HuH-7 (cell line): ENCODE data around the gene CTRB2.
"Not testable (repeated sequence)": the region's sequence is repeated elsewhere in the genome, so short reads cannot be mapped to it uniquely, and the experiment has no call there.

ENCODE experiments used
- DNase-seq: peaks from one replicate; pipeline ENCODE4 v3.0.0; 2011; ENCODE audit warnings: low spot score

Gene CTRB2

DNA sequence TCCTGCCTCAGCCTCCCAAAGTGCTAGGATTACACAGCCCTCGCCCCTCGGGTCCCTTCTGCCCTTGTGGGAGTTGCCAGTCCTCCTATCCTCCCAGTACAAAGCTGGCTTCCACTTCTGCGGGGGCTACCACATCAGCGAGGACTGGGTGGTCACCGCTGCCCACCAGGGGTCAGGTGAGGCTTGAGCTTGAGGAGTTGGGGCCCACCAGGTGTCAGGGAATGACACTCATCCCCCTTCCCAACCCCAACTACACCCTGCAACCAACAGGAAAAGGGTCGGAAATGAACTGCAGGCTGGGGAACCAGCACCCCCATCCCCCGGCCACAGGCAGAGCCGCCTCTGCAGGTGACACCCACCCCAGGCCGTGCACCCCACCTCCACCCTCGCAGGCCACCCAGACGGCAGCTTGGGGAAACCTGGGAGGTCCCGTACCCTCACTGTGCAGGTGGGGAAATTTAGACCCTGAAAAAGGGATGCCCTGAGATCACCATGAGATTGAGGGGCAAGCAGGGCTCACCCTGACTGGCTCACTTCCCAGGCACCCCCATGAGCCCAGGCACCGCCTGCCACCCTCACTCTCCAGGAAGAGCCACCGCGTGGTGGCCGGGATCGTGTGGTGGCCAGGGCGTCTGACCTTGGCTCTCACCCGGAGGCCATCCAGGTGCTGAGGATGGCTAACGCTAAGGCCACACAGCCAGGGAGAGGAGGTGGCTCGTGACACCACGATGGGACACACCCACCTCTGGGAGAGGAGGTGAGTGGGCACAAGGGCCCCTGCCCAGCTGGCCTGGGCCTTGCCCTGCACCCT is 19.8 kb upstream of the CTRB2 start:
- no peak for DNase-seq

DNA sequence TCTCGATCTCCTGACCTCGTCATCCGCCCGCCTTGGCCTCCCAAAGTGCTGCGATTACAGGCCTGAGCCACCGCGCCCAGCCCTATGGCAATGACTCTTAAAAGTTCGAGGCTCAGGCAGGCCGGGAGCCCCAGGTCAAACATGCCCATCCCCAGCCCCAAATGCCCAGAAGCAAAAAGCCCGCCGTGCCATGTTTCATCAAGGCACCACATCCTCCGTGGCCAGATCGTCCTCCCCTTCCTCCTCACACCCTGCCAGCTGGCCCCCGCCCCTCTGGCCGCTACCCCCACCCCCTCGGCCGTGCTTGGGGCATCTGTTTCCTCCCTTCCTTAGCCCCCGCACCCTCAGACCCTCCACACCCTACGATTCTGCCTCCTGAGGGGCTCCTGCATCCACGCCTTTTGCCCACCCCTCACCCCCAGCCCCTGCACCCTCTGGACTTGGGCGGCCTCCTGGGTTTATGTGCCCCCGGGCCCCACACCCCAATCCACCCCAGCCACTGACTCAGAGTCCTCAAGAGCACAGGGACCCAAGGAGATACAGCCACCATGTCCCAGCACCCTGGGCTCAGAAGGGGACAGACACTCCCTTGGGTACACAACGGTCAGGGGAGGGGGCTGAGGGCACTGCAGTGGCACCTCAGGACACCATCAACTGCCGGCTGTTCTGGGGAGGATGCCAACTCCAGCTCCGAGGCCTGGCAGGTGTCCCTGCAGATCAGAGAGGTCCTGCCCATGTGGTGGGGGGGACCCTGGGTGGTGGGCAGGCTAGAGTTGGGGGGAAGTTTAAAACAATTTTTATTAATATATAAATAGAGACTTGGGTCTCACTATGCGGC is 18.9 kb upstream of the CTRB2 start:
- no peak for DNase-seq

DNA sequence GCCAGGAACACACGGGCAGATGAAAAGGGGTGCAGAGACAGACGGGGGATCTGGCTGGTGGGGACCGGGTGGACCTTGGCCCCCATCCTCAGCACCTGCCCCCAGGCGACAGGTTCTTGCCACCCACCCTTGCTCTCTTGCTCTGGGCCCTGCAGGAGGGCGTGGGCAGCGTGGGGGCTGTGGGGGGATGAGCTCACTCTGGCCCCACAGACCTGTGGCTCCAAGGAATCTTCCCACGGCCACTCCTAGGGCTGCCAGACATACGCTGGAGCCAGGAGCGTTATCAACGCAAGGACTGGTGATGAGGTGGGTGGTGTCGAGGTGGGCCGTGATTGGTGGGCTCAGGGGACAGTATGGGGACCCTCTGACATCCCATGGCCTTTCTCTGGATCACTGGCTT is 18.1 kb upstream of the CTRB2 start:
- no peak for DNase-seq

DNA sequence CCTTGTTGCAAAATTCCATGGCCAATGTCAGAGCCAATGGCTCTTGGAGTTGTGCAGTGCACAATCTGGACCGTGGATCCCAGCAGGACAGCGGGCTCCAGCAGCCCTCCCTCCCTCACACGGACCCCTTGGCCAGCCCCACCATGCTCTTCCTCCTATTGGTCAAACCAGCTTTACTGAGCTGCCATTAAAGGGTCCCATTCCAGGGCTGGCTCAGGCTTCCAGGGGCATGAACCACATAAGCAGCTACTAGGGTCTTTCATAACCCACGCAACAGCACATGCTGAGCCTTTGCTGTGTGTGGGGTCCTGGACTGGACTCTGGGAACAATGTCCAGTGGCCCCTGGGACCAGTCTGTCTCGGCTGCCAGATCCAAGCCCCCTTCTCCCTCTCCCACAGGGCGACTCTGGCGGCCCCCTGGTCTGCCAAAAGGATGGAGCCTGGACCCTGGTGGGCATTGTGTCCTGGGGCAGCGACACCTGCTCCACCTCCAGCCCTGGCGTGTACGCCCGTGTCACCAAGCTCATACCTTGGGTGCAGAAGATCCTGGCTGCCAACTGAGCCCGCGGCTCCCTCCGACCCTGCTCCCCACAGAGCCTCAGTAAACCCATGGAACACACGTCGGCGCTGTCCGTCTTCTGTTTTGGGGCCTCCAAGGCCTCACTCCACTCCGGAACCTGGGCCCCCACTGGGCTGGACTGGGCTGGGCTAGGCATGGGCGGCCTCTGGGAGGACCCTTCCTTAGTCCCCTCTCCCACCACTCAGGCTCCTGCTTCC is 17.5 kb upstream of the CTRB2 start:
- DNase-seq, result no peak

DNA sequence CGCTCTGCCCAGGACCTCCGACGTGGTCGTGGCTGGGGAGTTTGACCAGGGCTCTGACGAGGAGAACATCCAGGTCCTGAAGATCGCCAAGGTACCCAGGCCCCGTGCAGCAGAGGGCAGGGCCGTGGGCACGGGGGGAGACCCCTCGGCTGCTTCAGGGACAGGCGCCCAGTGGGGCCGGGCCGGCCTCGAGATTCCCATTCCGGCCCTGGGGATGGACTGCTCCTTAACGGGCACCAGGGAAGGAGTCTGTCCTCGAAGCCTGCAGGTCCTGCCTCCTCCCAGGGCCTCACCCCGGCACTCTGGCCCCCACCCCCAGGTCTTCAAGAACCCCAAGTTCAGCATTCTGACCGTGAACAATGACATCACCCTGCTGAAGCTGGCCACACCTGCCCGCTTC is 16.2 kb upstream of the CTRB2 start:
- not testable (repeated sequence) for DNase-seq

DNA sequence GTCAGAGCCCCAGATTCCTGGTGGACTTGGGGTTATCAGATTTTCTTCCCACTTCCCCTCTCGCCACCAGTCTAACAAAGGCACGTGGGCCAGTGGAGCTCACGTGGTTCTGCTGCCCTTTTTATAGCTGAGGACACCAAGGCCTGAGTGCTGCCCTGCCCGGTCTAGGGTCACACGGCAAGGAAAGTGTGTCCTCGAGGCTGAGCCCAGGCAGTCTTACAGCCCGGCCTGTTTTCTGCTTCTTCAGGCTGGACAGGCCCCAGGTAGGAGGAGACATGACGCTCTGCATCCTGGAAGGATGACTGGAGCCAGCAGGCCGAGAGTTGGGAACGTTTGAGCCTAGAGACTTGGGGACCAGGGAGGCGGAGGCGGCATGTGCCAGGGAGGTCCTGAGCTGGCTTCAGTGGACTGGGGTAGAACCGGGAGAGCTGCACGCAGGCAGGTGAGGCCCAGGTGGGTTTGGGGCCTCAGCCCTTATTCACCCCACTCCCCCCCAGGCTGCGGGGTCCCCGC is 15.4 kb upstream of the CTRB2 start:
- DNase-seq, result no peak

DNA sequence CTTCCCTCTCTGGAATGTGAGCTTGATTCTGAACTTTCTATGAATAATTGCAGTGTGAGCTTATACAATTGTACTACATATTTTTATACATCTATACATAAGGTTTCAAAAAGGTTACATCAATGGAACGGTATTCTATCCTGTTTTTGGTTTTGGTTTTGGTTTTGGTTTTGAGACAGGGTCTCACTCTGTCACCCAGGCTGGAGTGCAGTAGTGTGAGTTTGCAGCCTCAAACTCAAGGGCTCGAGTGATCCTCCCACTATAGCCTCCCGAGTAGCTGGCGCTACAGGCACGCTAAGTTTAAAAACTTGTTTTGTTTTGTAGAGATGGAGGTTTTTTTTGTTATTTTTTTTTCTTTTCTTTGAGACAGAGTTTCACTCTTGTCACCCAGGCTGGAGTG is 12.9 kb upstream of the CTRB2 start:
- no peak for DNase-seq

DNA sequence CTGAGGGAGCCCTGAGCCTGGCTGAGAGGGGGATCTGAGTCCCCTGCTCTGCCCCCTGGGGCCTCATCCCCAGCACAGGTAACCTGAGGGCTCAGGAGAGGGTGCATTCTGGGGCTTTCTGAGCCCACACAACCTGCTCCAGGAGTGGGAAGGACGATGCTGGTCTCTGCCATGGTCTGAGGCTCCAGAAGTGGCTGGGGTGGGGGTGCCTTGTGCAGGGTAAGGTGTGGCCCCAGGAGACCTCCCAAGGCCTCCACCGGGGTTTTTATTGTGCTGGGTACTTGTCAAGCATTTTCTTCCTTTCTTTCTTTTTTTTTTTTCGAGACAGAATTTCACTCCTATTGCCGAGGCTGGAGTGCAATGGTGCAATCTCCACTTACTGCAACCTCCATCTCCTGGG is 12.1 kb upstream of the CTRB2 start:
- no peak for DNase-seq

DNA sequence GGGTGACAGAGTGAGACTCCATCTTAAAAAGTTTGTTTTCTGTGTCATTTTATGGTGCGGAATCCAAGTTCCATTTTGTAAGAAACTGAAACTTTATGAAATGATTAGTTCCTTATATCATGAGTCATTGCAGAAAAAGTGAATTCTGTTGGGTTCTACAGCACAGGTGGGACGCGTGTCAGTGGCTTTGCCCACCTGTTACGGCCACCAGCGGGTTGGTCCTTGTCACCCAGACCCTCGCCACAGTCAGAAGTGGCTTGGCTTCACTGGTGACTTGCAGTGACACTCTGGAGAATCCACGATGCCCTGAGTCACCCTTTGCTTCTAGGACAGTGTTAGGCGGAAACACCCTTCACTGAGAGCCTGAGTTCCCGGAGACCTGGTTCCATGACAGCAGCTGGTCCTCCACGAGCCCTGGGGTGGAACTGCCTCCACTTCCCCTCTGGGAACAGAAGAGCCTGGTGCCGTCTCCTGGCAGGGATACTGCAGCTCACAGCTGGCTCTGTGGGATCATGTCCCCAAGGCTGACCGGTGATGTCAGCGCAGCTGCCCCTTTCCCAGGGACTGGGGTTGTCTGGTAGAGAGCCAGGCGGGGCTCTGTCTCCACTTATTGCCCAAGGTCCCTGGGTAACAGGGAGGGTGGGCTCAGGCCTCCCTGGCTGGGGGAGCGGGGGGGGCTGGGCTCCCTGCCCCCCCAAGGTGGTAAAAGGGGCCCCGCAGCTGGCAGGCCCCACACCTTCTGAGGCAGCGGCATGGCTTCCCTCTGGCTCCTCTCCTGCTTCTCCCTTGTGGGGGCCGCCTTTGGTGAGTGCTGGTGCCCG is 11.5 kb upstream of the CTRB2 start, which contains the start of gene CTRB1:
CTRB1 (plus strand) TSS at position 733 of the 821 bp plus-strand sequence; CDS start at position 753, 20 bp downstream.
- no peak for DNase-seq

DNA sequence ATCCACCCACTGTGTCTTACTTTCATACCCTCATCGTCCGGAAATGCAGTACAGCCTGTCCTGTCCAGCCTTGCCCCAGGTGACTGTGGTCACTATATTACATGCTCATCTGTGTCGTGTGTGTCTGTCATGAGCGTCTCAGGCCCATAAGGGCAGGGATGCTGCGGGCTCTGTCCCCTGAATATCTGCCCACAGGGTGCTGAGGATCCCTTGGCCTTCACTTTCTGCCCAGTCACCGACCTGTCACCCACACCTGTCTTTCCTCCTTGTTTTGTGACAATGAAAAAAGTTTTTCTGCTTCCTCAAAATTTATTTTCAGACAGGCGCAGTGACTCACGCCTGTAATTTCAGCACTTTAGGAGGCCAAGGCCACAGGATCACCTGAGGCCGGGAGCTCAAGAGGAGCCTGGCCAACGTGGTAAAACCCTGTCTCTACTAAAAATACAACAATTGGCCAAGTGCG is 10.5 kb upstream of the CTRB2 start:
- no peak for DNase-seq

DNA sequence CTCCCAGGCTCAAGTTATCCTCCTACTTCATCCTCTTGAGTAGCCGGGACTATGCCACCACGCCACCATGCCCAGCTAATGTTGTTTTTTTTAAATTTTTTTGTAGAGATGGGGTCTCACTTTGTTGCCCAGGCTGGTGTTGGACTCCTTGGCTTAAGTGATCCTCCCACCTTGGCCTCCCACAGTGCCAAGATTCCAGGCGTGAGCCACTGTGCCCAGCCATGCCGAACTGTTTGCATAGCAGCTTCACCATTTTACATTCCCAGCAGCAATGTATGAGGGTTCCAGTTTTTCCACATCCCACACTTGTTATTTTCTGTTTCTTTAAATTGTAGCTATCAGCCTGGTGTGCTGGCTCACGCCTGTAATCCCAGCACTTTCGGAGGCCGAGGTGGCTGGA is 9.6 kb upstream of the CTRB2 start:
- DNase-seq, result no peak

DNA sequence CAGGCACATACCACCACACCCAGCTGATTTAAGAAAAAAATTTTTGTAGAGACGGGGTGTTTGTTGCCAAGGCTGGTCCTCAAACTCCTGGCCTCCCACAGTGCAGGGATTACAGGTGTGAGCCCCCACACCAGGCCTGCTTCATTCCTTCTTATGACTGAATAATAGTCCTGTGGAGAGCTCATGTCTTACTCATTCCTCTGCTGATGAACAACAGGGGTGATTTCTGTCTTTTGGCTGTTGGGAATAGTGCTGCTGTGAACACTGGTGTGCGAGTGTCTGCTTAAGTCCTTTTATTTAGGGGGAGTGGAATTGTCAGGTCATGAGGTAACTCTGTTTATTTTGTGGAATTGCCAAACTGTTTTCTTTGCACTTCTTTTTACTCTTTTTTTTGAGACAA is 9.2 kb upstream of the CTRB2 start:
- DNase-seq, result no peak

DNA sequence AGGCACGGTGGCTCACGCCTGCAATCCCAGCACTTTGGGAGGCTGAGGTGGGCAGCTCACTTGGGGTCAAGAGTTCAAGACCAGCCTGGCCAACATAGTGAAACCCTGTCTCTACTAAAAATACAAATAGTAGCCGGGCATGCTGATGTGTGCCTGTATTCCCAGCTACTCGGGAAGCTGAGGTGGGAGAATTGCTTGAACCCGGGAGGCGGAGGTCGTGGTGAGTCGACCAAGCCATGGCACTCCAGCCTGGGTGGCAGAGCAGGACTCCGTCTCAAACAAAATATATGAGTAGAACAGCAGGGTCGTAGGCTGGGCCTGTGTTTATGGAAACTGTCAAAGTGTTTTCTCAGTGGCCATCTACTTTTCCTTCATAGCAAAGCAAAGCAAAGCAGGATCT is 4.3 kb upstream of the CTRB2 start:
- DNase-seq, result not testable (repeated sequence)

DNA sequence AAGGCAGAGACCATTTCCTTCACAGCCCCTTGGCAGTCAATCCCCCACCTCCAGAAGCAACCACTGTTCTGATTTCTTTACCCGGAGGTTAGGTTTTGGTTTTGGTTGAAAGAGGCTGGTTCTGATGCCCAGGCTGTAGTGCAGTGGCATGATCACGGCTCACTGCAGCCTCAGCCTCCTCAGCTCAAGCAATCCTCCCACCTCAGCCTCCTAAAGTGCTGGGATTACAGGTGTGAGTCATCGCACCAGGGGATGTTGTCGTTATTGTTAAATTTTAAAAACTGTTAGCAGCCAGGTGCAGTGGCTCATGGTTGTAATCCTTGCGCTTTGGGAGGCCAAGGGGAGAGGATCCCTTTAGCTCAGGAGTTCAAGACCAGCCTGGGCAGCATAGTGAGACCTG is 3.0 kb upstream of the CTRB2 start:
- no peak for DNase-seq

DNA sequence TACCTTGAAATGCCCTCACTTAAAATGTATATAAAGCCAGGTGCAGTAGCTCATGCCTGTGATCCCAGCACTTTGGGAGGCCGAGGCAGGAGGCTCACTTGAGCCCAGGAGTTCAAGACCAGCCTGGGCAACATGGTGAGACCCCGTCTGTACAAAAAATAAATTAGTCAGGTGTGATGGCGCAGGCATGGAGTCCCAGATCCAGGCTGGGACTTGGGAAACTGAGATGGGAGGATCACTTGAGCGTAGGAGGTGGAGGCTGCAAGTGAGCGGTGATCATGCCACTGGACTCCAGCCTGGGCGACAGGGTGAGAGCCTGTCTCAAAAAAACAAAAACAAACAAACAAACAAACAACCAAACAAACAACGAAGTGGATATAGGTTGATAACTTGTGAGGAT is 2.6 kb upstream of the CTRB2 start:
- DNase-seq, result not testable (repeated sequence)

DNA sequence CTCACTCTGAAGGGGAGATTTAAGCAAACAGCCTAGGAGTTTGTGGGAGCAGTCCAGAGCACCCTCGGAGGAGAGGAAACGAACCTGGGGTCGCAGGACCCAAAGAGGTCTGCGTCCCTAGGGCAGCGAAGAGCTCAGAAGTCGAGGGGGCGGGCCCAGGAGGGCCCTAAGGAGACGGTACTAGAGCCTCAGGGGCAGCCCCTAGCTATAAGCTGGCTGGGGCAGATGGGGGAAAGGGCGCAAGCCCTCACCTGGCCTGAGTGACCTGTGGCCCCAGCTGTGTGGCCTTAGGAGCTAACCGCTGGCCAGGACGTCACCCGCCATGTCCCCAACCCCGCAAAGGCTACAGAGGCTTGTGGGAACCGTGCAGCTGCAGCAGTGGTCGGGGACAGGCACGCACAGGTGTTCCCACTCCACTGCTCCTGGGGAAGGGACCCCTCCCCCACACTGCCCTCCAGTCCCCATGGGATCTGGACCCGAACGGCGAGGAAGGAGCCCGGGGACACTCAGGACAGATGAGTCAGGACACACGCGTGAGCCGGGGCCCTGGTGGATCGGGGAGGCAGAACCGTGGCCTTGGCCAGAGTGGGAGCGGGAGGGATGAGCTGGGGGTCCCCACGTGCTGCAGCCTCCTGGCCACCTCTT is 2.0 kb upstream of the CTRB2 start:
- no peak for DNase-seq

DNA sequence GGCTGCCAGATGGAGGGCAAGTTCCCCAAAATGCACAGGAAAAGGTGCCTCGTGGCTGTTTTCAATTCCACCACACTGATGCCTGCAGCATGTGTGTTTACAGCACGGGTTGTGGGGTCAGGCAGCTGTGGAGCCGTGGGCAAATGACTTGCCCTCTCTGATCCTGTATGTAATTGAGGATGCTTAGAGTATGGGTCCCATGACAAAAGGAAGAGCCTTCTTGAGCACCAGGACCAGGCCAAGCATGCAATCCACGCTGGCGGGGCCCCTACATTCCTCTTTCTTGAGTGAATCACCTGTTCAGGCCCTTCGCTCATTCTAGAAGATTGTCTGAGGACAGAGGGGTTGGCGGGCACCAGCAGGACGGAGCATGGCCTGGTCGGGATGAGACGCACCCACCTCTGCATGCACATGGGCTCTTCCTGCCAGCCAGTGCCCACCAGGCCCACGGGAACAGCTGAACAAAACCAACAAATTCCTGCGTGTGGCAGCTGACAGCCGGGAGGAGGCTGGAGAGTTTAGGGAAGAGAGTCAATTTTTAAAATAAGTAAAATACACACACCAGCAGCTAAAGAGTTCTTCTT is 1.4 kb upstream of the CTRB2 start:
- no peak for DNase-seq

DNA sequence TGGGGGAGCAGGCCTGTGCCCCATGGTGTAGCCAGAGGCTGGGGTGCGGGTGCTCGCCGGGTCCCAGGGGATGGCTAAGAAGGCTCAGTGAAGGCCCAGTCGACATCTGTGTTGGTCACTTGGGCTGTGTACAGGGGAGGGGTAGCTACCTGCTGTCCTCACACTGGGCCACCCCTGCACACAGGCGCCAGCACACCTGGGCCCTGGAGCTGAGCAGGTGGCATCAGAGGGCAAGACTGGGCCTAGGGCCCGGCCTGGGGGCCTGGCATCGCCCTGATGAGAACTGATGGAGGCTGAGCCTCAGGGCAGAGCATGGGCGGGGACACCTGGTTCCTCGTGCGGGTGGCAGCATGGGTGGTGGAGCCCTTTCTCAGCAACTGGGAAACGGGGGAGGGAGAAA is 870 bp upstream of the CTRB2 start:
- DNase-seq, result no peak

DNA sequence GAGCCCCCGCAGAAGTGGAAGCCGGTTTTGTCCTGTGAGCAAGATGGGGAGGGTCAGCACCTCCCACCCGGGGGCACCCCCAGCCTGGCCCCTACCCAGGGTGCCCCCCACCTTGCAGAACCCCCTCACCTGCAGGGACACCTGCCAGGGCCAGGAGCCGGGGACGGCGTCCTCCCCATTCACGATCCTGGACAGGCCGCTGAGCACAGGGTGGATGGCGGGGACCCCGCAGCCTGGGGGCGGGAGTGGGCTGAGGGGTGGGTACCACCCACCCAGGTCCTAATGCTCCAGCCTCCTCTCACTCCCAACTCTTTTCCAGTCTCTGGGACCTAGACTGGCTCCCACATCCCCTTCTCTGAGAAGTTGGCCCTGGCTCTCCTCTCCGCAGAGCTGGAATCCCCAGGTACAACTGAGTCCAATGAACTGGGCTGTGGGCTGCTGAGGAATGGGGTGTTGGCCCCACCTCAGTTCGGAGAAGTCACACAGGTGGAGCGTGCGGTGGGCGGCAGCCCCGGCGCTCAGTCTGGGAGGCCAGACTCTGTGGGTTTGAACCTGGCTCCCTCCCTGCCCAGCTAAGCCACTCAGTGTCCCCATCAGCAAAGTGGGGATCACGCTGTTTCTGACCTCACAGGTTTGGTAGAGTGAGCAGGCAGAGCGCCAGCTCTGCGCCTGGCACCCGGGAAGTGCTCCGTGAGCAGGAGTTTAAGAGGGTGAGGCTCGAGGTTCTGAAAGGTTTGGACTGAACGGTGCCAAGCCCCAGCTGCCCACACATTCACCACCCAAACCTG is 806 bp downstream of the CTRB2 start:
- not testable (repeated sequence) for DNase-seq

DNA sequence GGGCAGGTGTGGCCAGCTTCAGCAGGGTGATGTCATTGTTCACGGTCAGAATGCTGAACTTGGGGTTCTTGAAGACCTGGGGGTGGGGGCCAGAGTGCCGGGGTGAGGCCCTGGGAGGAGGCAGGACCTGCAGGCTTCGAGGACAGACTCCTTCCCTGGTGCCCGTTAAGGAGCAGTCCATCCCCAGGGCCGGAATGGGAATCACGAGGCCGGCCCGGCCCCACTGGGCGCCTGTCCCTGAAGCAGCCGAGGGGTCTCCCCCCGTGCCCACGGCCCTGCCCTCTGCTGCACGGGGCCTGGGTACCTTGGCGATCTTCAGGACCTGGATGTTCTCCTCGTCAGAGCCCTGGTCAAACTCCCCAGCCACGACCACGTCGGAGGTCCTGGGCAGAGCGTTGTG is 1.5 kb downstream of the CTRB2 start:
- not testable (repeated sequence) for DNase-seq
